A172 (cell line): ENCODE measurements around the gene ZNF597. TPM values are rescaled to one million over a fixed set of nuclear protein-coding genes. Genes with fewer than 3 reads are reported as not detected.

Source experiments
- DNase-seq: peaks from one replicate; pipeline ENCODE4 v3.0.0-alpha.2; 2015; ENCODE audit warnings: low spot score
- total RNA-seq: library from RNA; depleted of rRNA; stranded (reverse); fragments of >200 nt; shearing (Covaris generic); gene quantifications from 2 replicates; pipeline ENCODE4 v1.2.3, GENCODE V29; 2014; rRNA removed

The ZNF597 gene
- total RNA-seq, result 3.2 and 5.6 TPM in 2 replicates

- DNase-seq, result peak; percentile 93
These were observed at the start of gene ZNF597, which contains the start of gene NAA60 for GRCh38 chr16:3443108-3444031. Gene ZNF597 (minus strand): TSS chr16:3443504. CDS start chr16:3443153, 351 bp downstream. Gene NAA60 (plus strand): TSS chr16:3443680. CDS start chr16:3476228, 32,548 bp downstream.

- no peak for DNase-seq
These were observed 49.1 kb upstream of the ZNF597 start for GRCh38 chr16:3492356-3492755.

- no peak for DNase-seq
These were observed 47.8 kb upstream of the ZNF597 start for GRCh38 chr16:3490911-3491629.

- DNase-seq, result no peak
These were observed 45.5 kb upstream of the ZNF597 start for GRCh38 chr16:3488801-3489200.

- DNase-seq, result no peak
These were observed 44.5 kb upstream of the ZNF597 start for GRCh38 chr16:3487521-3488410.

GRCh38 chr16:3486506-3487215, 43.4 kb upstream of the ZNF597 start:
- no peak for DNase-seq

- DNase-seq, result no peak
These were observed 42.7 kb upstream of the ZNF597 start for GRCh38 chr16:3485821-3486505.

- DNase-seq, result no peak
These were observed 41.9 kb upstream of the ZNF597 start for GRCh38 chr16:3485097-3485745.

GRCh38 chr16:3484318-3485096, 41.2 kb upstream of the ZNF597 start:
- no peak for DNase-seq

GRCh38 chr16:3482659-3483241, 39.4 kb upstream of the ZNF597 start:
- no peak for DNase-seq

GRCh38 chr16:3481696-3482658, 38.7 kb upstream of the ZNF597 start:
- no peak for DNase-seq

GRCh38 chr16:3480901-3481695, 37.8 kb upstream of the ZNF597 start:
- peak; percentile 44 for DNase-seq

GRCh38 chr16:3479654-3480216, 36.4 kb upstream of the ZNF597 start:
- DNase-seq, result no peak

GRCh38 chr16:3478242-3478925, 35.1 kb upstream of the ZNF597 start:
- no peak for DNase-seq

- no peak for DNase-seq
These were observed 33.1 kb upstream of the ZNF597 start for GRCh38 chr16:3476409-3476808.
